Fibroblast of gingiva (primary cell): ENCODE results near the gene RBMX2.

ENCODE experiments used
- DNase-seq: peaks from one replicate; pipeline ENCODE4 v3.0.0-alpha.2; 2011; ENCODE audit warnings: low read depth

RBMX2 gene

GRCh38 chrX:130446974-130447373 lies 45.2 kb downstream of the RBMX2 start:
- DNase-seq = no peak
